ENCODE data around the gene KLF16.
"Not testable (repeated sequence)": the region's sequence is repeated elsewhere in the genome, so short reads cannot be mapped to it uniquely, and the experiment has no call there.

DNA sequence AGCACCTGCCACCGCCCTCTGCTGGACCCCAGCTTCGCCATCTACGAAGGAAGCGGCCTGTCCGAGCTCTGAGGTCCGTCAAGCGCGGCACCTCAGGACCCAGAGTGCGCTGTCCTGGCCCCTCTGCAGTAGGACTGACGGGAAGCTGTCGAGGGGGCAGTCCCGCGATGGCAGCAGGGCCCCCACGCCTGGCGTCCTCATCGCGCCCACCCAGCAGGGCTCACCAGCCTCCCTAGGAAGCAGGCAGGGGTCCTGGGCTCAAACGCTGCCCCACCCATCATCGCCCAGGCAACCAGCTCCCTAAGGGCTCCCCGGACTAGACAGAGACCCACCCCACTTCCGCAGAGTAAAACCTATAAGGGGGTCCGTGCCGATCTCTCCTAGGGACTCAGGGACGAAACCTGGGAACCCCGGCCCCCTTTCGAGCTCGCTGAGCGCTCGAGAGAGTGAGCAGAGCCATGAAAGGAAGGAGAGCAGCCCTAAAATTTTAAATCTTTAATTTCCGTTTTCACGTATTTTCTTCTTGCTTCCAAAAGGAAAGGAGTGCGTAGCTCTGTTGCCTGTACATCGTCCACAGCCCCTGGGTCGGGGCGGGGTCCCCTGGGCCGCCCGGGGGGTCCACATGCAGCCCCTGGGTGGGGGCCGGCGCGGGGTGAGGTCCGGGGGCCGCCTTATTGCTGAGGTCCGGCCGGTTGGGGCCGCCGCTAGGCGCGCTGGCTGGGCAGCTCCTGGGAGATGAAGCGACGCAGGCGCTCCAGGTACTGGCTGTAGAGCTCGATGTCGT lies 13.3 kb upstream of the KLF16 start:
- TF ChIP-seq, protein P1, sequence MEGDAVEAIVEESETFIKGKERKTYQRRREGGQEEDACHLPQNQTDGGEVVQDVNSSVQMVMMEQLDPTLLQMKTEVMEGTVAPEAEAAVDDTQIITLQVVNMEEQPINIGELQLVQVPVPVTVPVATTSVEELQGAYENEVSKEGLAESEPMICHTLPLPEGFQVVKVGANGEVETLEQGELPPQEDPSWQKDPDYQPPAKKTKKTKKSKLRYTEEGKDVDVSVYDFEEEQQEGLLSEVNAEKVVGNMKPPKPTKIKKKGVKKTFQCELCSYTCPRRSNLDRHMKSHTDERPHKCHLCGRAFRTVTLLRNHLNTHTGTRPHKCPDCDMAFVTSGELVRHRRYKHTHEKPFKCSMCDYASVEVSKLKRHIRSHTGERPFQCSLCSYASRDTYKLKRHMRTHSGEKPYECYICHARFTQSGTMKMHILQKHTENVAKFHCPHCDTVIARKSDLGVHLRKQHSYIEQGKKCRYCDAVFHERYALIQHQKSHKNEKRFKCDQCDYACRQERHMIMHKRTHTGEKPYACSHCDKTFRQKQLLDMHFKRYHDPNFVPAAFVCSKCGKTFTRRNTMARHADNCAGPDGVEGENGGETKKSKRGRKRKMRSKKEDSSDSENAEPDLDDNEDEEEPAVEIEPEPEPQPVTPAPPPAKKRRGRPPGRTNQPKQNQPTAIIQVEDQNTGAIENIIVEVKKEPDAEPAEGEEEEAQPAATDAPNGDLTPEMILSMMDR (IDR thresholded peaks at IDR 0.05) = not testable (repeated sequence)
- TF ChIP-seq POLR2A (IDR thresholded peaks at IDR 0.05) = not testable (repeated sequence)
